ENCODE results near the gene FLNA.
"Not testable (repeated sequence)": the region's sequence is repeated elsewhere in the genome, so short reads cannot be mapped to it uniquely, and the experiment has no call there.

The FLNA gene

DNA sequence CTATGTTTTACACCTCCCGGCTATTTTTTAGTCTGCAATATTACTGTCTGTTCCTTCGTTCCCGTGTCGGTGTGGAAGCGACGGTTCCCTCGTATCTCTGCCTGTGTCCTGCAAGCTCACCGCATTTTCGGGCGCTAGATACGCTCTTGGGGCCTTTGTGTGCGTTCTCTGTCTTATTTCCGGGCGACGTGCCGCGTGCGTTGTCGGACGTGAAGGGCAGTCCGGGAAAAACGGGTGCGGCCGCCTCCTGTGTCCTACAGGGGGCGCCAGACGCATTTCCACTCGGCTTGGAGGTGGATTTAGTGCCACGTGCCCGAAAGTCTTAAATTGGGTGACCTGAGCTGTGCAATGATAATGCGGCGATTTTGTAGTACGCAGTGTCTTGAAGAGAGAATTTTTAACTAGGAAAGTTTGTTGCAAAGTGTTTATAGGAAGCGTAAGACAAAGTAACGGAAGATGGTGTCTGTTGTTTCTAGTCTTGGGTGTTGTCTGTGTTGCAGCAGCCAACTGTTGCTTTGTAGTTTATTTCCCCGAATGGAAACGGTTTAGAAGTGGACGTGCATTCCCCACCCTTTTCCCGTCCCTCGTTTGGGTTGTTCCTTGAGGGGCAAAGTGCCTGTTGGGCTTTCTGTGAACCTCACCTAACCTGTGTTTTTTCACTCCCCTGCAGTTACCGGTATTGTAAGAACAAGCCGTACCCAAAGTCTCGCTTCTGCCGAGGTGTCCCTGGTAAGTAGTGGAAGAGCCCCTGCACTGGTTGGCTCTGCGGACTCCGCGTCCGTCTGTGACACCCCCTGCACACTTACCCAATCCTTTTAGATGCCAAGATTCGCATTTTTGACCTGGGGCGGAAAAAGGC, 24.5 kb upstream of the FLNA start:
- peak; percentile 74 for DNase-seq (ENCODE audit: low read depth)

DNA sequence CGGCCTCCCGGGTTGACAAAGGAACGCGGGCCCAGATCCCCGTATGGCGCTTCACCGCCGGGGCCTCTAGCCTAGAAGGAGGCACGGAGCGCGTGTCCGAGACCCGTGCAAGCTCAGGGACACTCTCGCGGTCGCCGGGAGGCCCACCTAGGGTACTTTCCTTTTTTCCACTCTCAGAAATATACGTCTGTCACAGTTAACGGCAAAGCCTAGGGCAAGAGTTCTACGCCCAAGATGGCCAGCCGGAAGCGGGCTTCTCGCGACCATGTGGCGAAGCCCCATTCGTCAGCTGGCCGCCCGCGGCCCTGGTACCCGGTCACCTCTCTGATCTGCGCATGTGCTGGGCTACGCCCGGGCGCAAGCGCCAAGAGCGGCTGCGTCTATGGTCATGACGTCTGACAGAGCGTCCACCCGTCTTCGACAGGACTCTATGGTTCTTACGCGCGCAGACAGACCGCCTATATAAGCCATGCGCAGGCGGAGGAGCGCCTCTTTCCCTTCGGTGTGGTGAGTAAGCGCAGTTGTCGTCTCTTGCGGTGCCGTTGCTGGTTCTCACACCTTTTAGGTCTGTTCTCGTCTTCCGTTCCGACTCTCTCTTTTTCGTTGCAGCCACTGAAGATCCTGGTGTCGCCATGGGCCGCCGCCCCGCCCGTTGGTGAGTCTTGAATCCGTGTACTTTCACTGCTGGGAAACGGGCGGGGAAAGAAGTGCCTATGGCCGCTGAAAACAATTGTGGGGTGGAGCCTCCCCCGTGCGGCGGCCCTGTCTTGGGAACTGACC, 23.6 kb upstream of the FLNA start, which contains the start of gene RPL10:
Gene RPL10 (plus strand): TSS at position 490 of the 780 bp plus-strand sequence. CDS start 143 bp downstream, at position 633.
- peak; percentile 94 for DNase-seq (ENCODE audit: low read depth)

- peak; percentile 78 for DNase-seq (ENCODE audit: low read depth)
These were observed 22.8 kb upstream of the FLNA start for GRCh38 chrX:154396973-154397887.

GRCh38 chrX:154396363-154396762, 21.9 kb upstream of the FLNA start:
- DNase-seq (ENCODE audit: low read depth): not testable (repeated sequence)

- not testable (repeated sequence) for DNase-seq (ENCODE audit: low read depth)
These were observed 15.6 kb upstream of the FLNA start for GRCh38 chrX:154389812-154390747.

DNA sequence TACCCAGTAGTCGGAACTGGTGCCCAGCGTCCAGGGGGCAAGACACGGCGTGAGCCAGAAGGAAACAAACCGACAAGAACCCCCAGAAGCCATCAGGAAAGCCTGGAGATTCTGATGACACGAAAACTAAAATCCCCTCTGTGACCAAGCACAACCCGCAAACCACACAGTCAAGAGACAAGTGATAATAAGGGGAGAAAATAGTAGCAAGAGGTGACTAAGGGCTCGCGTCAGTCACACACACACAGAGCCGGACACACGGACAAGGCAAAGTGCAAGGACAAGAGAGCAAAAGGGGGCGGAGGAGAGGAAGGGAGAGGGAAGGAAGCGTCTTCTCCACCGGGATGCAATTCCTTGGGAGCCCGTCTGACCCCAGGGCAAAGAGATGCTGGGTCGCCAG, 14.2 kb upstream of the FLNA start:
- DNase-seq (ENCODE audit: low read depth): not testable (repeated sequence)

DNA sequence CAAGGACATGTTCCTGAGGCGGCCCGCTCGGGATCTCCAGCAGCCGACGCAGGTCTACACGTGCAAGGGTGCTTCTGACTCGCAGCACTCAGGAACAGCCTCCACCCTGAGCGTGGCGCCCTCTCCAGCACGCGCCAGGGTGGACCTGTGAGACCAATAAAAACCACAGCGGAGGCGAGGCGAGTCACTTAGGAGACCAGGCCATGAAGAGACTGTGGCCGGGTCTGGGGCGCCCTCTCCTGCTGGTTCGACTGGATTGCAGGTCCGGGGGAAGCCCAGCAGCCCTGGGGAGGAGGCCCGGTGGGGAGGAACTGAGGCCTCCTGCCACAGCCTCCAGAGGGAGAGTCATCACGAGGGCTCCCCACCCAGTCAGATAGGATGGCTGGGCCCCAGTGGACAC, 13.7 kb upstream of the FLNA start:
- not testable (repeated sequence) for DNase-seq (ENCODE audit: low read depth)

GRCh38 chrX:154384284-154384892, 10.0 kb upstream of the FLNA start:
- peak; percentile 40 for DNase-seq (ENCODE audit: low read depth)

- DNase-seq (ENCODE audit: low read depth): no peak
These were observed 9.2 kb upstream of the FLNA start for GRCh38 chrX:154383359-154384283.

GRCh38 chrX:154382483-154383069, 8.1 kb upstream of the FLNA start:
- no peak for DNase-seq (ENCODE audit: low read depth)

DNA sequence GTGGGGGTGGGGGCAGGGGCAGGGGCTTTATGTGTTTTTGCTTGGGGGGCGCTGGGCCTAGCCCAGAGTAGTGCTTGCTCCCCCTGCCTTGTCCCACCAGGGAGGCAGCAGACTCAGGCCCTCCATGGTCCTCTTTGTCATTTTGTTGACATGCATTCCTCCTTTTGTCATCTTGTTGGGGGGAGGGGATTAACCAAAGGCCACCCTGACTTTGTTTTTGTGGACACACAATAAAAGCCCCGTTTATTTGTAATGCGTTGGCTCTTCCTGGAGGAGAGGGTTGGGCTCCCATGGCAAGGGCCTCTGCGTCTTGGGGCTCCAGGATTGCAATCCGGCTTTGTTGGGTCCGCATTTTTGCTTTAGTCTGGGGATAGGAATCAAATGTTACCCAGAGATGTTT, 6.8 kb upstream of the FLNA start:
- no peak for DNase-seq (ENCODE audit: low read depth)

DNA sequence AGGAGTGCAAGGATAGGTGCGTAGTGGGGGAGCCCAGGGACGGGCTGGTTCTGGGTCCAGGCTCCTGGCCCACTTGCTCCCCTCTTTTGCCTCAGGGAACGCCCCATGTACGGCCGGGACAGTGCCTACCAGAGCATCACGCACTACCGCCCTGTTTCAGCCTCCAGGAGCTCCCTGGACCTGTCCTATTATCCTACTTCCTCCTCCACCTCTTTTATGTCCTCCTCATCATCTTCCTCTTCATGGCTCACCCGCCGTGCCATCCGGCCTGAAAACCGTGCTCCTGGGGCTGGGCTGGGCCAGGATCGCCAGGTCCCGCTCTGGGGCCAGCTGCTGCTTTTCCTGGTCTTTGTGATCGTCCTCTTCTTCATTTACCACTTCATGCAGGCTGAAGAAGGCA, 6.4 kb upstream of the FLNA start:
- no peak for DNase-seq (ENCODE audit: low read depth)

GRCh38 chrX:154380153-154380552, 5.7 kb upstream of the FLNA start:
- DNase-seq (ENCODE audit: low read depth): peak; percentile 41

DNA sequence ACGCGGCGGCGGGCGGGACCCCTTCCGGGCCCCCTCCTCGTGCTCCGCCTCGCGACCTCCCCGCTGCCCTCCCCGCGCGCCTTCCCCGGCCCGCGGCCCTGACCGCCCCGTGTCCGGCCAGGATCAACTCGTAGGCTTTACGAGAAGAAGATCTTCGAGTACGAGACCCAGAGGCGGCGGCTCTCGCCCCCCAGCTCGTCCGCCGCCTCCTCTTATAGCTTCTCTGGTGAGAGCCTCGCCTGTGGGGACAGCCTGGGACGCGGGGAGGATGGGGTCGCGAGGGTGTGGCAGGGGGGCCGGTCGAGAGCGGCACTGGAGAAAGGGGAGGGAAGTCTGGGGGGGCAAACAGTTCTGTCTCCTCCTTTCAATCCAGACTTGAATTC, 5.1 kb upstream of the FLNA start:
- peak; percentile 21 for DNase-seq (ENCODE audit: low read depth)

DNA sequence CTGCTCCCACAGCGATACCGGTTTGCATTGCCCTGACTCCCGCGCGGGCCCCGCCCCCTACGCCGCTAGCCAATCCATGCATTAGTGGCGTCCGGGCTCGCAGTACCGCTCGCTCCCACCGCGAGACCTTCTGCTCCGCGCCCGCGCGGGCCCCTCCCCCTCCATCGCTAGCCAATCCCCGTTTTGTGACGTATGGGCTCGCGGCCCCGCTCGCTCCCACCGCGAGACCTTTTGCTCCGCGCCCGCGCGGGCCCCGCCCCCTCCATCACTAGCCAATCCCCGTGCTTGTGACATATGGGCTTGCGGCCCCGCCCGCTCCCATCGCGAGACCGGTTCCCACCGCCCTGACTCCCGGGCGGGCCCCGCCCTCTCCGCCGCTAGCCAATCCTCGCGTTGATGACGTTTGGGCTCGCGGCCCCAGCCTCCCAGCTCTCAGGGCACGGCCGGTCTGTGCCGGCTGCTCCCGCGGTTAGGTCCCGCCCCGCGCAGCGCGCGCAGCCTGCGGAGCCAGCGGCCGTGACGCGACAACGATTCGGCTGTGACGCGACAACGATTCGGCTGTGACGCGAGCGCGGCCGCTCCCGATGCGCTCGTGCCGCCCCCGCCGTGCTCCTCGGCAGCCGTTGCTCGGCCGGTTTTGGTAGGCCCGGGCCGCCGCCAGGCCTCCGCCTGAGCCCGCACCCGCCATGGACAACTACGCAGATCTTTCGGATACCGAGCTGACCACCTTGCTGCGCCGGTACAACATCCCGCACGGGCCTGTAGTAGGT, 4.5 kb upstream of the FLNA start, which contains the start of gene EMD:
Gene EMD (plus strand): TSS at position 497 of the 770 bp plus-strand sequence. CDS start 190 bp downstream, at position 687.
- DNase-seq (ENCODE audit: low read depth): peak; percentile 96

- peak; percentile 52 for DNase-seq (ENCODE audit: low read depth)
These were observed 3.8 kb upstream of the FLNA start for GRCh38 chrX:154378059-154378798.

- DNase-seq (ENCODE audit: low read depth): no peak
These were observed 2.3 kb upstream of the FLNA start for GRCh38 chrX:154376774-154377173.

Data from ELR (cell line).